Gastrocnemius medialis (tissue), 4 donors: ENCODE data around the gene RRAD. TPM values are rescaled to one million over a fixed set of nuclear protein-coding genes. Genes with fewer than 3 reads are reported as not detected.
A peak's percentile ranks its signal among the peaks of the same experiment; 100 is the strongest.

Experiments used
- ATAC-seq, 2 donors: fragments of 150-250 bp; one replicate each; pipeline ENCODE4 v1.9.1; 2016
- DNase-seq, 2 donors: peaks; one replicate each; pipeline ENCODE4 v3.0.0-alpha.2; 2019
- H3K27ac ChIP-seq, 4 donors: fragments of 200-600 bp; sonication (generic); 1 replicate in 1 of 4; 2 replicates in 3 of 4; pipeline ENCODE4 v1.5.1; 2016 to 2018; ENCODE audit warnings: mild to moderate bottlenecking in 2 of 4, moderate library complexity in 1 of 4
- H3K27me3 ChIP-seq, 3 donors: fragments of 200-600 bp; sonication (generic) in 2 of 3; 1 replicate in 1 of 3; 2 replicates in 2 of 3; pipeline versions ENCODE4 v1.5.1 to v1.6.0; 2016 to 2019; ENCODE audit warnings: mild to moderate bottlenecking in 1 of 3, moderate library complexity in 1 of 3
- H3K36me3 ChIP-seq, 2 donors: fragments of 200-600 bp; sonication (generic) in 1 of 2; one replicate each; pipeline ENCODE4 v1.5.1; 2017 to 2018
- H3K4me1 ChIP-seq, 2 donors: fragments of 200-600 bp; sonication (generic) in 1 of 2; one replicate each; pipeline ENCODE4 v1.5.1; 2016 to 2017; ENCODE audit warnings: mild to moderate bottlenecking in 2 of 2
- H3K4me3 ChIP-seq, 4 donors: fragments of 200-600 bp; sonication (generic) in 3 of 4; 1 replicate in 1 of 4; 2 replicates in 3 of 4; pipeline ENCODE4 v1.5.1; 2016 to 2019; ENCODE audit warnings: mild to moderate bottlenecking in 2 of 4
- H3K9me3 ChIP-seq, 3 donors: fragments of 200-600 bp; sonication (generic) in 2 of 3; 1 replicate in 1 of 3; 2 replicates in 2 of 3; pipeline ENCODE4 v1.5.1; 2016 to 2019
- POLR2A ChIP-seq, 2 donors: fragments of 450-650 bp; IDR thresholded peaks; one replicate each; pipeline ENCODE4 v1.6.1; 2017; ENCODE audit warnings: antibody characterized with exemption in 2 of 2, mild to moderate bottlenecking in 2 of 2, moderate library complexity in 2 of 2
- in situ Hi-C, 4 donors: fragments of 200-750 bp; cut with MboI; loops; one replicate each; pipeline versions ENCODE4 v1.15.0 to v1.8.0; 2017; ENCODE audit warnings: low sequenced_read_pairs in 4 of 4
- intact Hi-C: fragments of 100-400 bp; cut with DNase I; formaldehyde crosslinking; loops from one replicate; pipeline ENCODE4 v1.15.1; 2023; ENCODE audit warnings: low total_unique reads
- total RNA-seq, 4 donors: library from RNA; depleted of rRNA; stranded (reverse); fragments of >200 nt; gene quantifications; one replicate each; pipeline versions ENCODE4 v1.1.0 to v1.2.3, GENCODE V29; 2016
- TF ChIP-seq, protein P1 (sequence below), 5 experiments: fragments of 450-650 bp in 3 of 5; fragments of 200-600 bp in 2 of 5; sonication (generic) in 2 of 5; IDR thresholded peaks in 4 of 5; conservative IDR thresholded peaks in 1 of 5; 1 replicate in 4 of 5; 2 replicates in 1 of 5; pipeline ENCODE4 v1.5.1; 2016 to 2019; ENCODE audit warnings: antibody characterized with exemption in 5 of 5, mild to moderate bottlenecking in 3 of 5, moderate library complexity in 3 of 5

Gene RRAD
- total RNA-seq, 4 donors from 2014 or later = 286 to 1,191 (median 655) TPM

DNA sequence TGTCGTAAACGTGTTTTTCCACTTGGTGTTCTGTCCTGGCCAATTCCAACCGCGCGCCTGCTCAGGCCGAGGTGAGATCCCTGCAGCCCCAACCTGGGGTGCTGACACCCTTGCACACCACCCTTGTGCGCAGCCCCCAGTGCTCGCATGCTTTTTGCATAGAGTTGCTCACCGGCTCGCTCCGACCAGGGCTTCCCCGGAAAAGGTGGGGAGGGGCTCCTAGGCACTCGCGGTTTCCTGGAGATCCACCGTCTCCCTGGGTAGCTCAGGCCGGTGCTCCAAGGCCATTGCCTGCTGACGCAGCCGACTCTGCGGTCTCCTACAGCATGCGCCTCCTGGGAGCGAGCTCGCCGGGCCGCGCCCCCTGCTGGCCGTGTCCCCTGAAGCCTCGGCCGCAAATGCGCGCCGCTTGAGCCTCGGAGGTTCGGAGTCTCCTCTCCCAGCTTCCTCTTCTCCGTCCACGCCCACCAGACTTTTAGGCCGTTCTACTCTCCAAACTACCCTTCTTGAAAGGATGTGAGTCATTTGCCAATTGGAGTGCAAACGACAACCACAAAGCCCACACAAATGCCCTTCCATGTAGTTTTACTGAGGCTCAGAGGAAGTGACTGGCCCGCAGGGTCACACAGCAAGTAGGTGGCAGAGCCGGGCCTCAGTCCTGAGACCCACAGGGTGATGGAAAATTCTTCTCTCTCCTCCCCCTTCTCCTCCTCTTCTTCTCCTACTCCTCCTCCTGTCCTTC is 52.2 kb downstream of the RRAD start:
- Histone ChIP-seq H3K36me3 (no peaks in the 10 kb centered on the region), H3K4me3 (peak overlapping the region; percentile 30 to 55 (median 40)), H3K27me3 (no peaks in the 10 kb centered on the region), H3K4me1 (peaks cover 0 to 6% of the 10 kb centered on the region in 2 donors), H3K9me3 (no peaks in the 10 kb centered on the region), H3K27ac (peak overlapping the region in 2 of 4 donors; percentile 35 to 57)
- in situ Hi-C loops = loop anchor here in 2 of 4 donors (5.0 to 25.0 kb wide), 3 partner anchors 41 to 461 kb away; partner anchors contain the start of genes CMTM3 (in 1 of the 2) and NAE1 (in 1 of the 2)
- intact Hi-C loops = loop anchor here (5.0 to 10.0 kb wide), 2 partner anchors 388 to 466 kb away; no protein-coding TSS in a partner anchor
- DNase-seq (peak; percentile 70 to 80), ATAC-seq (peak; percentile 85 to 91)
- TF ChIP-seq POLR2A (IDR thresholded peaks at IDR 0.05) = no peak
- TF ChIP-seq, protein P1, sequence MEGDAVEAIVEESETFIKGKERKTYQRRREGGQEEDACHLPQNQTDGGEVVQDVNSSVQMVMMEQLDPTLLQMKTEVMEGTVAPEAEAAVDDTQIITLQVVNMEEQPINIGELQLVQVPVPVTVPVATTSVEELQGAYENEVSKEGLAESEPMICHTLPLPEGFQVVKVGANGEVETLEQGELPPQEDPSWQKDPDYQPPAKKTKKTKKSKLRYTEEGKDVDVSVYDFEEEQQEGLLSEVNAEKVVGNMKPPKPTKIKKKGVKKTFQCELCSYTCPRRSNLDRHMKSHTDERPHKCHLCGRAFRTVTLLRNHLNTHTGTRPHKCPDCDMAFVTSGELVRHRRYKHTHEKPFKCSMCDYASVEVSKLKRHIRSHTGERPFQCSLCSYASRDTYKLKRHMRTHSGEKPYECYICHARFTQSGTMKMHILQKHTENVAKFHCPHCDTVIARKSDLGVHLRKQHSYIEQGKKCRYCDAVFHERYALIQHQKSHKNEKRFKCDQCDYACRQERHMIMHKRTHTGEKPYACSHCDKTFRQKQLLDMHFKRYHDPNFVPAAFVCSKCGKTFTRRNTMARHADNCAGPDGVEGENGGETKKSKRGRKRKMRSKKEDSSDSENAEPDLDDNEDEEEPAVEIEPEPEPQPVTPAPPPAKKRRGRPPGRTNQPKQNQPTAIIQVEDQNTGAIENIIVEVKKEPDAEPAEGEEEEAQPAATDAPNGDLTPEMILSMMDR (IDR thresholded peaks at IDR 0.05 in 4 of 5, conservative IDR thresholded peaks at IDR 0.05 in 1 of 5) = peak; percentile 62 to 94 (median 90)

DNA sequence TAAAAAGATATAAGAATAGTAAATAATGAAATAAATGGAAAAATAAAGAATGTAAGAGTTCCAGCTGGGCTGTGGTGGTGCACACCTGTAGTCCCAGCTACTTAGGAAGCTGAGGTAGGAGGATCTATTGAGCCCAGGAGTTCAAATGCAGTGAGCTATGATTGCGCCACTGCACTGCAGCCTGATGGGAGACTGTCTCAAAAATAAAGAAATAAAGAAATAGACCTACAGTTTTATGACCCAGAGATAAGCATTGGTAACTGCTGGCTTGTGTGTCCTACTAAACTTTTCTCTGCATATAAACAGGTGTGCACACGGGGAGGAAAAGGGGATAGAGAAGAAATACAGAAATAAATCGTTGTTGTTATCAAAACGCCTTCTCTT is 52.8 kb downstream of the RRAD start:
- Histone ChIP-seq H3K27ac (no peak overlapping the region), H3K9me3 (no peaks in the 10 kb centered on the region), H3K4me1 (peaks cover 0 to 6% of the 10 kb centered on the region in 2 donors), H3K27me3 (no peaks in the 10 kb centered on the region), H3K36me3 (no peaks in the 10 kb centered on the region), H3K4me3 (peak overlapping the region in 2 of 4 donors; percentile 35 to 55)
- intact Hi-C loops = loop anchor here (5.0 to 10.0 kb wide), 2 partner anchors 388 to 465 kb away; no protein-coding TSS in a partner anchor
- DNase-seq (no peak), ATAC-seq (no peak)
- TF ChIP-seq, protein P1 (IDR thresholded peaks at IDR 0.05 in 4 of 5, conservative IDR thresholded peaks at IDR 0.05 in 1 of 5) = no peak
- TF ChIP-seq POLR2A (IDR thresholded peaks at IDR 0.05) = no peak
- in situ Hi-C loops = loop anchor here in 2 of 4 donors (5.0 to 25.0 kb wide), 3 partner anchors 40 to 460 kb away; partner anchors contain the start of genes CMTM3 (in 1 of the 2) and NAE1 (in 1 of the 2)

DNA sequence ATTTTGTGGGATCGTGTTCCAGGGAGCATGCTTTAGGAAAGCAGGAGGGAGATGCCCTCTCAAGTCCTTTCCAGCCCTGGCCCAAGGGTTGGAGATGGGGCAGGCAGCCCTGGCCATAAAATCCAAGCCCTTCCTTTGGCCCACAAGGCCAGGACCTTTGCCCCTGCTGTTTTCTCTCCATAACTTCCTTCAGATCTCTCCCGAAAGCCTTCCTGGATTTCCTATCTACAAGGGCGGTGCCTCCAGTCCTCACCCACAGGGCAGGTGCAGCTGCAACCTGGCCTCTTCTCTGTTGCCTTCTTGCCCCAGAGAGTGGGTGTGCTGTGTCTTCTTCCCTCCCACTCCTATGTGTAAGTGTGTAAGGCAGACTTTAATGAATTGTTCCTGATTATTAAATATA is 53.5 kb downstream of the RRAD start:
- in situ Hi-C loops = loop anchor here in 2 of 4 donors (5.0 to 25.0 kb wide), 3 partner anchors 40 to 460 kb away; partner anchors contain the start of genes CMTM3 (in 1 of the 2) and NAE1 (in 1 of the 2)

More for the DNA sequence above, 53.5 kb downstream of the RRAD start:
- peaks cover 0 to 6% of the 10 kb centered on the region in 2 donors for H3K4me1 ChIP-seq
- DNase-seq (no peak), ATAC-seq (no peak)
- no peaks in the 10 kb centered on the region for H3K27me3 ChIP-seq
- H3K9me3 ChIP-seq = no peaks in the 10 kb centered on the region
- no peak for TF ChIP-seq POLR2A (IDR thresholded peaks at IDR 0.05)
- TF ChIP-seq, protein P1 (IDR thresholded peaks at IDR 0.05 in 4 of 5, conservative IDR thresholded peaks at IDR 0.05 in 1 of 5) = no peak
- no peak overlapping the region for H3K27ac ChIP-seq
- no peaks in the 10 kb centered on the region for H3K36me3 ChIP-seq
- H3K4me3 ChIP-seq = no peak overlapping the region
- intact Hi-C loops = loop anchor here (5.0 to 10.0 kb wide), 2 partner anchors 387 to 465 kb away; no protein-coding TSS in a partner anchor

Other genes starting within 250 kb of the RRAD start
- gene CMTM4, start 228.8 kb downstream of the RRAD start, total RNA-seq = 10 to 100 TPM in 1 of 4 donors, 1 to 10 TPM in 3; 5.7 to 15.0 (median 7.2) TPM
- gene DYNC1LI2, start 173.9 kb downstream of the RRAD start, total RNA-seq = 10 to 100 TPM; 57.4 to 80.3 (median 62.6) TPM
- not detected for gene TERB1, start 124.0 kb downstream of the RRAD start, total RNA-seq
- 10 to 100 TPM; 29.1 to 57.0 (median 34.8) TPM for gene NAE1, start 94.6 kb downstream of the RRAD start, total RNA-seq
- gene CA7, start 81.1 kb downstream of the RRAD start, total RNA-seq = under 1 TPM in 1 of 4 donors, not detected in 3; 0.19 TPM
- gene PDP2, start 45.0 kb downstream of the RRAD start, total RNA-seq = 1 to 10 TPM; 2.2 to 5.2 (median 4.1) TPM
- gene CDH16, start 6.7 kb downstream of the RRAD start, total RNA-seq = under 1 TPM in 3 of 4 donors, not detected in 1; 0.10 to 0.87 (median 0.16) TPM
- gene CIAO2B, start 8.9 kb upstream of the RRAD start, total RNA-seq = 100 to 1,000 TPM; 189 to 338 (median 264) TPM
- 10 to 100 TPM; 25.6 to 48.2 (median 37.7) TPM for gene CES2, start 10.0 kb upstream of the RRAD start, total RNA-seq
- 10 to 100 TPM; 10.3 to 30.3 (median 12.9) TPM for gene CES3, start 35.7 kb upstream of the RRAD start, total RNA-seq
- gene CES4A, start 63.1 kb upstream of the RRAD start, total RNA-seq = 10 to 100 TPM; 12.0 to 82.7 (median 17.4) TPM
- 100 to 1,000 TPM in 2 of 4 donors, 10 to 100 TPM in 2; 38.9 to 105 (median 96.5) TPM for gene CBFB, start 103.6 kb upstream of the RRAD start, total RNA-seq
- gene PHAF1, start 184.4 kb upstream of the RRAD start, total RNA-seq = 10 to 100 TPM; 23.3 to 63.4 (median 48.9) TPM
- 1 to 10 TPM; 1.5 to 3.1 (median 2.6) TPM for gene B3GNT9, start 225.5 kb upstream of the RRAD start, total RNA-seq
- gene TRADD, start 234.4 kb upstream of the RRAD start, total RNA-seq = 10 to 100 TPM in 2 of 4 donors, 1 to 10 TPM in 2; 8.8 to 15.3 (median 10.1) TPM
- gene FBXL8, start 234.4 kb upstream of the RRAD start, total RNA-seq = 10 to 100 TPM in 3 of 4 donors, 1 to 10 TPM in 1; 7.0 to 16.3 (median 14.3) TPM
- 100 to 1,000 TPM in 1 of 4 donors, 10 to 100 TPM in 2, 1 to 10 TPM in 1; 9.0 to 111 (median 29.7) TPM for gene HSF4, start 239.2 kb upstream of the RRAD start, total RNA-seq
- gene NOL3, start 245.0 kb upstream of the RRAD start, total RNA-seq = 100 to 1,000 TPM in 3 of 4 donors, 10 to 100 TPM in 1; 77.5 to 231 (median 173) TPM